WTC11 (cell line): Measurements from ENCODE around the gene TUBA1A. TPM values are rescaled to one million over a fixed set of nuclear protein-coding genes. Genes with fewer than 3 reads are reported as not detected.

Experiments used
- ATAC-seq: fragments of 200-7000 bp; cut with Tn5 transposase; 2 replicates; pipeline ENCODE4 v1.10.0; 2021; ENCODE audit warnings: mild to moderate bottlenecking, moderate library complexity
- CTCF ChIA-PET: fragments of 300-600 bp; sonication (Branson Sonifier 250); formaldehyde crosslinking; loops from one replicate; lab custom pipeline; 2021; ENCODE audit warnings: antibody characterized with exemption; lab: Charles Lee
- POLR2A ChIA-PET: fragments of 350-600 bp; sonication (Branson Sonifier 250); formaldehyde crosslinking; loops from one replicate; lab custom pipeline; 2021; ENCODE audit warnings: antibody characterized with exemption; lab: Charles Lee
- DNase-seq: peaks from one replicate; pipeline ENCODE4 v3.0.0; 2021; ENCODE audit warnings: low spot score
- H3K27ac Mint-ChIP-seq: 2 replicates; pipeline ENCODE4 v1.8.0; 2021; ENCODE audit warnings: mixed read lengths
- H3K27me3 Mint-ChIP-seq: 2 replicates; pipeline ENCODE4 v1.8.0; 2021; ENCODE audit warnings: low read depth, mild to moderate bottlenecking, moderate library complexity, mixed read lengths
- H3K36me3 Mint-ChIP-seq: 2 replicates; pipeline ENCODE4 v1.8.0; 2021; ENCODE audit warnings: mixed read lengths
- H3K4me1 Mint-ChIP-seq: 2 replicates; pipeline ENCODE4 v1.8.0; 2022; ENCODE audit warnings: mixed read lengths
- H3K4me3 Mint-ChIP-seq: 2 replicates; pipeline ENCODE4 v1.8.0; 2021; ENCODE audit warnings: mild to moderate bottlenecking, moderate library complexity, mixed read lengths
- H3K9me3 Mint-ChIP-seq: 2 replicates; pipeline ENCODE4 v1.8.0; 2021; ENCODE audit warnings: mixed read lengths
- ATF1 ChIP-seq: sonication (generic); formaldehyde crosslinking; IDR thresholded peaks from 2 replicates; pipeline ENCODE4 v1.8.1; 2023; ENCODE audit warnings: mild to moderate bottlenecking, moderate library complexity, missing genetic modification reagents
- FOXJ3 ChIP-seq: sonication (generic); formaldehyde crosslinking; IDR thresholded peaks from 2 replicates; pipeline ENCODE4 v1.9.0; 2021; ENCODE audit warnings: missing genetic modification reagents, mild to moderate bottlenecking, borderline replicate concordance
- FOXP1 ChIP-seq: sonication (generic); formaldehyde crosslinking; IDR thresholded peaks from 2 replicates; pipeline ENCODE4 v1.8.0; 2022; ENCODE audit warnings: missing genetic modification reagents, mild to moderate bottlenecking, moderate library complexity, borderline replicate concordance
- GRHL2 ChIP-seq: fragments of 250-450 bp; sonication (Bioruptor Pico); IDR thresholded peaks from 2 replicates; pipeline ENCODE4 v1.8.0; 2022; ENCODE audit warnings: mild to moderate bottlenecking, moderate library complexity; ENCODE audit not compliant: insufficient replicate concordance, severe bottlenecking
- GTF2I ChIP-seq: fragments of 250-450 bp; sonication (Bioruptor Pico); conservative IDR thresholded peaks from 2 replicates; pipeline ENCODE4 v1.4.0; 2021; ENCODE audit warnings: mild to moderate bottlenecking
- KAT7 ChIP-seq: sonication (generic); formaldehyde crosslinking; IDR thresholded peaks from 2 replicates; pipeline ENCODE4 v1.8.1; 2023; ENCODE audit warnings: missing genetic modification reagents, mild to moderate bottlenecking, borderline replicate concordance
- MXD4 ChIP-seq: fragments of 250-450 bp; sonication (Bioruptor Pico); IDR thresholded peaks from 2 replicates; pipeline ENCODE4 v1.8.0; 2021; ENCODE audit warnings: mild to moderate bottlenecking, moderate library complexity, borderline replicate concordance
- MYBL2 ChIP-seq: sonication (generic); formaldehyde crosslinking; IDR thresholded peaks from 2 replicates; pipeline ENCODE4 v1.8.1; 2023; ENCODE audit warnings: mild to moderate bottlenecking, moderate library complexity, missing genetic modification reagents
- RORB ChIP-seq: fragments of 250-450 bp; sonication (Bioruptor Pico); IDR thresholded peaks from 2 replicates; pipeline ENCODE4 v1.9.0; 2021; ENCODE audit warnings: mild to moderate bottlenecking
- SMAD4 ChIP-seq: sonication (generic); formaldehyde crosslinking; IDR thresholded peaks from 2 replicates; pipeline ENCODE4 v1.8.0; 2022; ENCODE audit warnings: mild to moderate bottlenecking, missing genetic modification reagents
- SP1 ChIP-seq: sonication (generic); formaldehyde crosslinking; conservative IDR thresholded peaks from 2 replicates; pipeline ENCODE4 v1.8.1; 2022; ENCODE audit warnings: missing genetic modification reagents
- ZNF121 ChIP-seq: sonication (generic); formaldehyde crosslinking; IDR thresholded peaks from 2 replicates; pipeline ENCODE4 v1.8.0; 2023; ENCODE audit warnings: missing genetic modification reagents
- ZNF138 ChIP-seq: sonication (generic); formaldehyde crosslinking; conservative IDR thresholded peaks from 2 replicates; pipeline ENCODE4 v1.8.1; 2022; ENCODE audit warnings: mild to moderate bottlenecking, moderate library complexity, missing genetic modification reagents
- total RNA-seq: library from RNA; stranded (reverse); gene quantifications from 3 replicates; pipeline ENCODE4 v1.2.3, GENCODE V29; 2021
- TF ChIP-seq, protein P1 (sequence below): sonication (generic); formaldehyde crosslinking; IDR thresholded peaks from 2 replicates; pipeline ENCODE4 v1.8.1; 2023; ENCODE audit warnings: mild to moderate bottlenecking, missing genetic modification reagents, moderate library complexity
- TF ChIP-seq, protein P2 (sequence below): fragments of 250-450 bp; sonication (Bioruptor Pico); IDR thresholded peaks from 2 replicates; pipeline ENCODE4 v1.9.0; 2021; ENCODE audit warnings: mild to moderate bottlenecking, borderline replicate concordance
- TF ChIP-seq, protein P3 (sequence below): sonication (generic); formaldehyde crosslinking; IDR thresholded peaks from 2 replicates; pipeline ENCODE4 v1.8.1; 2023; ENCODE audit warnings: mild to moderate bottlenecking, moderate library complexity, missing genetic modification reagents
- TF ChIP-seq, protein P4 (sequence below): sonication (generic); formaldehyde crosslinking; IDR thresholded peaks from 2 replicates; pipeline ENCODE4 v1.8.0; 2023; ENCODE audit warnings: missing genetic modification reagents
- TF ChIP-seq, protein P5 (sequence below): fragments of 250-450 bp; sonication (Bioruptor Pico); conservative IDR thresholded peaks from 2 replicates; pipeline ENCODE4 v1.9.0; 2021; ENCODE audit warnings: mild to moderate bottlenecking
- TF ChIP-seq, protein P6 (sequence below): sonication (generic); formaldehyde crosslinking; IDR thresholded peaks from 2 replicates; pipeline ENCODE4 v1.8.0; 2022; ENCODE audit warnings: mild to moderate bottlenecking, missing genetic modification reagents

Gene TUBA1A
- total RNA-seq, 1 experiment from 2014 or later = 226 TPM

DNA sequence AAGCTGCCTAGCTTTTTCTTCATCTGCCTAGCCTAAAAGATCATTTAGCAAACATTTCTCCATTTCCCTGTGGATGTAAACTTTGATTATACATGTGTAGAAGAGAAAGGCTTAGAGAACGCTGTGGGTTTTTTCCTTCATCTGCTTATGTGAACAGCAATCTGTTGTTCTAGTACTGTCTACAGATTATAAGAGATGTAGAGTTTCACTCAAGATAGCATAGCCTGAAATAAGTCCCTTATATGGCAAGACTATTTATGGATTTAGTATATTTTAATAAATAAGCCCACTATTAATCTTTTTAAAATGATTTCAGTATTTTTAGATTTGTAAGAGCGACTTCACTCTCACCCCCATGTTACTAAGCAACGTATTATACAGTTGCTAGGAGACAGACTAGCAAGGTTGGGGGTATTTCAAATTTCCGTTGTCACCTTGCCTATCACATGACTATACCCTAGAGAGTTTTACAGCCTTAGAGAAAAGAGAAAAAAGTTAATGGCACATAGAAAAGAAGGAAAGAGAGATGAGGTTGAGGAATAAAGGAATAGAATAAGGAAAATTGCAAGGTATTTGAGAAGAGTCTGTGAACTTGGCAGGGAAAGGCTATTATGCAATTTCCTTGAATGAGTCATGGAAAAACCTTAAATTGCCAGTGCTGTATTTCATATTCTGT, 12.2 kb upstream of the TUBA1A start:
- DNase-seq (no peak), ATAC-seq (peak; percentile 59)
- no peak for TF ChIP-seq MXD4 (CRISPR knock-in tag)
- TF ChIP-seq, protein P1, sequence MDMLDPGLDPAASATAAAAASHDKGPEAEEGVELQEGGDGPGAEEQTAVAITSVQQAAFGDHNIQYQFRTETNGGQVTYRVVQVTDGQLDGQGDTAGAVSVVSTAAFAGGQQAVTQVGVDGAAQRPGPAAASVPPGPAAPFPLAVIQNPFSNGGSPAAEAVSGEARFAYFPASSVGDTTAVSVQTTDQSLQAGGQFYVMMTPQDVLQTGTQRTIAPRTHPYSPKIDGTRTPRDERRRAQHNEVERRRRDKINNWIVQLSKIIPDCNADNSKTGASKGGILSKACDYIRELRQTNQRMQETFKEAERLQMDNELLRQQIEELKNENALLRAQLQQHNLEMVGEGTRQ (CRISPR knock-in tag) = peak; percentile 54
- ChIA-PET POLR2A (interaction anchor here (1.2 kb wide), 1 partner anchor 13 kb away, joined by 3 read pairs; no protein-coding TSS in a partner anchor), CTCF (interaction anchor here (1.0 to 2.0 kb wide), 4 partner anchors 32 to 80 kb away, joined by 3 to 5 read pairs (median 4); no protein-coding TSS in a partner anchor)
- Mint-ChIP-seq H3K27ac (peak overlapping the region; percentile 47), H3K9me3 (no peaks in the 10 kb centered on the region), H3K27me3 (no peaks in the 10 kb centered on the region), H3K4me3 (no peak overlapping the region), H3K36me3 (no peaks in the 10 kb centered on the region), H3K4me1 (peaks cover 26% of the 10 kb centered on the region)

DNA sequence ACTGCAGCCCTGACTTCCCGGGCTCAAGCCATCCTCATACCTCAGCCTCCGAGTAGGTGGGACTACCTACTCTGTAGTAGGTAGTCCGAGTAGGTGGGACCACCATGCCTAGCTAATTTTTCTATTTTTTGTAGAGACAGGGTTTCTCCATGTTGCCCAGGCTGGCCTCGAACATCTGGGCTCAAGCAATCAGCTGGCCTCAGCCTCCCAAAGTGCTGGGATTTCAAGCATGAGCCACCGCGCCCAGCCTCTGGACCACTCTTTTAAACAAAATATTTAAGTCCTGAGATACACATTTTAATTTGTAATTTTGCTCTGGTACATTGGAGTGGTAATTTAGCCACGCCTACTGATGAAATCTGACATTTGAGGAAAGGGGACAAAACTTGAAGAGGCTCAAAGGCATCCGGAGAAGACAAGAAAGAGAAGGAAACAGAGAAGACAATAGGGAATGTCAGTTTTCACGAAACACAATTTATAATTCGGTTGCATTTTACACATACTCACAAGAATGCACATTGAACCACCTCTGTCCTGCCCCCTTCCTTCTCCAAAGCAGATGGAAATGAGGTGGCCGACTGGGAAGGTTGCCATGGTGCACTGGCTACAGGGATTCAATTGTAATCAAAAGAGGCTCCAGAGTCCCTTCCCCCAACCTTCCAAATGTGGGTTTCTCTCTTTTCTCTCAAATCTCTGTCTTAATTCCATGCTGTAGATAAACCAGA, 9.7 kb upstream of the TUBA1A start:
- H3K36me3 Mint-ChIP-seq = no peaks in the 10 kb centered on the region
- TF ChIP-seq ZNF121 (no peak), ATF1 (CRISPR knock-in tag) (no peak), RORB (CRISPR knock-in tag) (no peak), KAT7 (CRISPR knock-in tag) (no peak), GTF2I (CRISPR knock-in tag) (no peak), FOXJ3 (CRISPR knock-in tag) (no peak), MYBL2 (CRISPR knock-in tag) (no peak), FOXP1 (CRISPR knock-in tag) (no peak), SMAD4 (CRISPR knock-in tag) (no peak)
- TF ChIP-seq, protein P2, sequence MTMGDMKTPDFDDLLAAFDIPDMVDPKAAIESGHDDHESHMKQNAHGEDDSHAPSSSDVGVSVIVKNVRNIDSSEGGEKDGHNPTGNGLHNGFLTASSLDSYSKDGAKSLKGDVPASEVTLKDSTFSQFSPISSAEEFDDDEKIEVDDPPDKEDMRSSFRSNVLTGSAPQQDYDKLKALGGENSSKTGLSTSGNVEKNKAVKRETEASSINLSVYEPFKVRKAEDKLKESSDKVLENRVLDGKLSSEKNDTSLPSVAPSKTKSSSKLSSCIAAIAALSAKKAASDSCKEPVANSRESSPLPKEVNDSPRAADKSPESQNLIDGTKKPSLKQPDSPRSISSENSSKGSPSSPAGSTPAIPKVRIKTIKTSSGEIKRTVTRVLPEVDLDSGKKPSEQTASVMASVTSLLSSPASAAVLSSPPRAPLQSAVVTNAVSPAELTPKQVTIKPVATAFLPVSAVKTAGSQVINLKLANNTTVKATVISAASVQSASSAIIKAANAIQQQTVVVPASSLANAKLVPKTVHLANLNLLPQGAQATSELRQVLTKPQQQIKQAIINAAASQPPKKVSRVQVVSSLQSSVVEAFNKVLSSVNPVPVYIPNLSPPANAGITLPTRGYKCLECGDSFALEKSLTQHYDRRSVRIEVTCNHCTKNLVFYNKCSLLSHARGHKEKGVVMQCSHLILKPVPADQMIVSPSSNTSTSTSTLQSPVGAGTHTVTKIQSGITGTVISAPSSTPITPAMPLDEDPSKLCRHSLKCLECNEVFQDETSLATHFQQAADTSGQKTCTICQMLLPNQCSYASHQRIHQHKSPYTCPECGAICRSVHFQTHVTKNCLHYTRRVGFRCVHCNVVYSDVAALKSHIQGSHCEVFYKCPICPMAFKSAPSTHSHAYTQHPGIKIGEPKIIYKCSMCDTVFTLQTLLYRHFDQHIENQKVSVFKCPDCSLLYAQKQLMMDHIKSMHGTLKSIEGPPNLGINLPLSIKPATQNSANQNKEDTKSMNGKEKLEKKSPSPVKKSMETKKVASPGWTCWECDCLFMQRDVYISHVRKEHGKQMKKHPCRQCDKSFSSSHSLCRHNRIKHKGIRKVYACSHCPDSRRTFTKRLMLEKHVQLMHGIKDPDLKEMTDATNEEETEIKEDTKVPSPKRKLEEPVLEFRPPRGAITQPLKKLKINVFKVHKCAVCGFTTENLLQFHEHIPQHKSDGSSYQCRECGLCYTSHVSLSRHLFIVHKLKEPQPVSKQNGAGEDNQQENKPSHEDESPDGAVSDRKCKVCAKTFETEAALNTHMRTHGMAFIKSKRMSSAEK (CRISPR knock-in tag) = no peak
- TF ChIP-seq, protein P3, sequence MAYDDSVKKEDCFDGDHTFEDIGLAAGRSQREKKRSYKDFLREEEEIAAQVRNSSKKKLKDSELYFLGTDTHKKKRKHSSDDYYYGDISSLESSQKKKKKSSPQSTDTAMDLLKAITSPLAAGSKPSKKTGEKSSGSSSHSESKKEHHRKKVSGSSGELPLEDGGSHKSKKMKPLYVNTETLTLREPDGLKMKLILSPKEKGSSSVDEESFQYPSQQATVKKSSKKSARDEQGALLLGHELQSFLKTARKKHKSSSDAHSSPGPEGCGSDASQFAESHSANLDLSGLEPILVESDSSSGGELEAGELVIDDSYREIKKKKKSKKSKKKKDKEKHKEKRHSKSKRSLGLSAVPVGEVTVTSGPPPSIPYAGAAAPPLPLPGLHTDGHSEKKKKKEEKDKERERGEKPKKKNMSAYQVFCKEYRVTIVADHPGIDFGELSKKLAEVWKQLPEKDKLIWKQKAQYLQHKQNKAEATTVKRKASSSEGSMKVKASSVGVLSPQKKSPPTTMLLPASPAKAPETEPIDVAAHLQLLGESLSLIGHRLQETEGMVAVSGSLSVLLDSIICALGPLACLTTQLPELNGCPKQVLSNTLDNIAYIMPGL = no peak
- H3K4me3 Mint-ChIP-seq = peak overlapping the region; percentile 17
- ATAC-seq (peak; percentile 72), DNase-seq (peak; percentile 24)
- no peaks in the 10 kb centered on the region for H3K27me3 Mint-ChIP-seq
- no peak overlapping the region for H3K27ac Mint-ChIP-seq
- POLR2A ChIA-PET = no interaction called here
- peaks cover 26% of the 10 kb centered on the region for H3K4me1 Mint-ChIP-seq
- CTCF ChIA-PET = interaction anchor here (1.1 to 1.6 kb wide), 2 partner anchors 37 to 99 kb away, joined by 3 to 7 read pairs; no protein-coding TSS in a partner anchor
- H3K9me3 Mint-ChIP-seq = no peaks in the 10 kb centered on the region

DNA sequence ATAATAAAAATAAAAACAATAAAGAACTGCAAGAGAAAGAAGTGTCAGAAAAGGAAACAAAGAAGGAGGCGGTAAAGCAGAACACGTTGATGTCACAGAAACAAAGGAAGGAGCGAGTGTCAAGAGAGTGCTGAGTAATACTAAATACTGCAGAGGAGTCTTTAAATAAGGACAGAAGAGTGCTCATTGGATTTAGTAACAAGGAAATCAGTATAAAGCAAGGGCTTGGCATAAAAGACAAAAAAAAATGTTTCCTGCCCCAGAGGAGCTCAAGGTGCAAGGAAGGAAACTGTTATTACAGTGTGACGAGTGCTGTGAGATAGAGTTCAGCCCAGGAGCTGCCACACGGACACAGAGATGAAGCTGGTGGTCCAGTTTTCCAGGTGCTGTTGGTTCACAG, 8.4 kb upstream of the TUBA1A start:
- Mint-ChIP-seq H3K27ac (no peak overlapping the region), H3K9me3 (no peaks in the 10 kb centered on the region), H3K36me3 (no peaks in the 10 kb centered on the region), H3K4me3 (no peak overlapping the region), H3K4me1 (peaks cover 26% of the 10 kb centered on the region), H3K27me3 (no peaks in the 10 kb centered on the region)
- DNase-seq (no peak), ATAC-seq (no peak)
- POLR2A ChIA-PET = no interaction called here
- CTCF ChIA-PET = interaction anchor here (0.6 to 1.8 kb wide), 6 partner anchors 38 to 109 kb away, joined by 3 to 7 read pairs (median 3); no protein-coding TSS in a partner anchor
- TF ChIP-seq SP1 (CRISPR knock-in tag) (no peak), GTF2I (CRISPR knock-in tag) (no peak), RORB (CRISPR knock-in tag) (no peak), ZNF138 (no peak), GRHL2 (no peak)
- TF ChIP-seq, protein P4, sequence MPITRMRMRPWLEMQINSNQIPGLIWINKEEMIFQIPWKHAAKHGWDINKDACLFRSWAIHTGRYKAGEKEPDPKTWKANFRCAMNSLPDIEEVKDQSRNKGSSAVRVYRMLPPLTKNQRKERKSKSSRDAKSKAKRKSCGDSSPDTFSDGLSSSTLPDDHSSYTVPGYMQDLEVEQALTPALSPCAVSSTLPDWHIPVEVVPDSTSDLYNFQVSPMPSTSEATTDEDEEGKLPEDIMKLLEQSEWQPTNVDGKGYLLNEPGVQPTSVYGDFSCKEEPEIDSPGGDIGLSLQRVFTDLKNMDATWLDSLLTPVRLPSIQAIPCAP = no peak
- TF ChIP-seq, protein P5, sequence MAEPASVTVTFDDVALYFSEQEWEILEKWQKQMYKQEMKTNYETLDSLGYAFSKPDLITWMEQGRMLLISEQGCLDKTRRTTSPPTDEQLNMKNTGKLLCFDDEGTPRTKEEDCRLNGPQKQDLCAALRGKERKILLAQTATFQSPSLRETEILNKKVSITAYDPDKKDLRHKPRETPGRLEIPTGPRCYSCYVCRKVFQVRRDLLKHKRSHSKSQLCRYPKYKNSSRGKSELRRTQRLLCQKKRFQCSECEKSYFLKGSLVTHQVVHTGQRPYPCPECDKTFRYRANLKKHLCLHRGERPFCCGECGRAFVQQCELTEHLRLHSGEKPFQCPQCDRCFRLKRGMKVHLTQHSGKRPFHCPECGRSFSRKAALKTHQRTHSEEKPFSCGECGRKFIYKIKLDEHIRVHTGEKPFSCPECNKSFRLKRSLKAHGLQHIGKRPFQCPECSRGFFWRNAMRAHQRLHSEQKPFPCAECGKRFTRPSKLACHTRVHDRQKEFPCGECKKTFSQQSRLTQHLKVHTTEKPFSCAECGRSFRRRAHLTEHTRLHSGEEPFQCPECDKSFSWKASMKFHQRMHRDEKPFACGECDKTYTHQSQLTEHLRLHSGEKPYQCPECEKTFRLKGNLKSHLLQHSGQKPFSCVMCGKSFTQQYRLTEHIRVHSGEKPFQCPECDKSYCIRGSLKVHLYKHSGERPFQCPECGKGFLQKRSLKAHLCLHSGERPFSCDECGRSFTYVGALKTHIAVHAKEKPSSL (CRISPR knock-in tag) = no peak
- TF ChIP-seq, protein P6, sequence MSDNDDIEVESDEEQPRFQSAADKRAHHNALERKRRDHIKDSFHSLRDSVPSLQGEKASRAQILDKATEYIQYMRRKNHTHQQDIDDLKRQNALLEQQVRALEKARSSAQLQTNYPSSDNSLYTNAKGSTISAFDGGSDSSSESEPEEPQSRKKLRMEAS (CRISPR knock-in tag) = no peak
